Activated CD4-positive, alpha-beta T cell treated with anti-CD3 and anti-CD28 coated beads for 48 hours (primary cell): ENCODE measurements around the gene MYO3B.

ENCODE experiments used
- DNase-seq: peaks from one replicate; pipeline ENCODE4 v3.0.0-alpha.2; 2020

Gene MYO3B

GRCh38 chr2:170237572-170238120 is 59.7 kb downstream of the MYO3B start:
- no peak for DNase-seq

DNA sequence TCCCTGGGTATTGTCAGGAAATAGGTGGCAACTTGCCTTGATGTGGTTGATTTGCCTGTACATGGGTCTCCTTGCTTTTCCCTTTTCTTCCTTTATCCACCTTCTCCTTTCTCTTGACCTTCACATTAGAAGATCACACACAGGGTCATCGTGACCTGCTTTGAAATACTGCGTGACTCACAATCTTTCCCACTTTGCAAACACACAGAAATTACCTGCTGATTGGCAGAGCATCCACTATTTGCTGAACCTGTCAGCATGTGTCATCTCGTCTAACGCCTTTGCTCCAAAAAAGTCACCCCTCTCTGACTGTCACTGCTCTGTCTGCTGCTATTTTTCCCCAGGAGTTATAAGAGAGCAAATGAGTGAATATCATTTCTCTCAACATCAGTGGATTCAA is 60.8 kb downstream of the MYO3B start:
- no peak for DNase-seq

DNA sequence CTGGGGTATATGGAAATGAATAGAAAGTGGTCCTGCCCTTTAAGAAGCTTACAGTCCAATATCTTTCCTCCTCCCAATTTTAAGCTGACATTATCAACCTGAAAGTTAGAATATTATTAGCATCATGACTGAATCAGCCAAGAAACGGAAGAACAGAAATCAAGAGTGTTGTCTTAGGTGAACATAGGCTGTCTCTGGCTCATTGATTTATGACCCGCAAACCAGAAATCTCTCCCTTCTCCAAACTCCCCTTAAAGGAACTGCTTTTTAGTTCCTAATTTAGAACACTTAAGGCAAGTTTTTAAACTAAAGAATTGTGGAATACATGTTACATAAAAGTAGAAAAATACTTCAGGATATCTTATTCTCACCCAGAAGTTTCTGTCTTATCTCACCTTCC is 62.7 kb downstream of the MYO3B start:
- no peak for DNase-seq

- no peak for DNase-seq
Measured at GRCh38 chr2:170241756-170242155, 63.8 kb downstream of the MYO3B start.

GRCh38 chr2:170243118-170243837 is 65.3 kb downstream of the MYO3B start:
- DNase-seq: no peak

- no peak for DNase-seq
Measured at GRCh38 chr2:170243898-170244297, 66.0 kb downstream of the MYO3B start.

DNA sequence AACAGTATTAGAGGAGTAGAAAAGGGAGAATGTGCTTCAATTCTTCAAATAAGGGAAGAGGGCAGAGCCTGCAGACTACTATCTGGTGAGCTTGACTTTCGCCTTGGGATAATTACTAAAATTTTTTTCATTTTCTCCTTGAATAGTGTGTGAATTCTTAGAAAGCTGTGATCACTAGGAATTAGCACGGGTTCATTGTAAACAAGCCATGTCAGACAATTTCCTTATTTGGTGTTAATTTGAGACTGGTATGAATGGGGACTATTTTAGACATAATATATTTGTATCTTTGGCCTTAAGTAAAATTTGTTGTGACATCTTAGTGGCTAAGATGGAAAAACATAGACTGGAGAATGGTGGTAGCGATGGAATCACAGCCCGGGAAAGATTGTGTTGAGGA is 66.6 kb downstream of the MYO3B start:
- DNase-seq: no peak

DNA sequence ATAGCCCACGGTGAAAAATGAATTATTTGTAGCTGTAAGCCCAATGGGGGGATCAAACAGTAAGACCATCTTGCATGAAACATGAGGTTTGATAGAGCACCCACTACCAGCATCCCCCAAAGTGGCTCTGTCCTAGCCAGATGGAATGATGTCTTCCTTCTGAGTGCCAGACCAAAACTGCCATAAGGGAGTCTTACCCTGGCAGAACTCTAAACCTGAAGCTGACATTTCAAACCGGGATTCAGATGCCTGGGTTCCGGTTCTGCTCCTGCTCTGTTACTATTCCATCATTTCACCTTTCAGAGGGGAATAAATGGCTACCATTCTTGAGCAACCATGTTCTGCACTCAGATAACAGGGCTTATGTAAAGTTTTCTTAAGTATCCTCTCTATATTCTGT is 67.4 kb downstream of the MYO3B start:
- no peak for DNase-seq

DNA sequence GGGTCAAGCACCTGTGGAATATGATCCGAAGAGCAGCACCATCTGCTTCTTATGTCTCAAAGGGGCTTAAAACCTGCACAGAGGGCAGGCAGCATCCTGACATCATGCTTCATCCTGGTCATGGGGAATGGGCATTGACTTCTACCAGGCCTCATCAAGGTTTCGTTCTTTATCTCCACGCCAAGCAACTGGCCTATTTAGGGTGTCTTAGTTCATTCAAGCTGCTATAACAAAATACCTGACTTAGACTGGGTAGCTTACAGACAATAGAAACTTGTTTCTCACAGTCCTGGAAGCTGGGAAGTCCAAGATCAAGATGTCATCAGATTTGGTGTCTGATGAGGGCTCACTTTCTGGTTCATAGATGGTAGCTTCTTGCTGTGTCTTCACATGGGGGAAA is 69.4 kb downstream of the MYO3B start:
- DNase-seq: no peak

DNA sequence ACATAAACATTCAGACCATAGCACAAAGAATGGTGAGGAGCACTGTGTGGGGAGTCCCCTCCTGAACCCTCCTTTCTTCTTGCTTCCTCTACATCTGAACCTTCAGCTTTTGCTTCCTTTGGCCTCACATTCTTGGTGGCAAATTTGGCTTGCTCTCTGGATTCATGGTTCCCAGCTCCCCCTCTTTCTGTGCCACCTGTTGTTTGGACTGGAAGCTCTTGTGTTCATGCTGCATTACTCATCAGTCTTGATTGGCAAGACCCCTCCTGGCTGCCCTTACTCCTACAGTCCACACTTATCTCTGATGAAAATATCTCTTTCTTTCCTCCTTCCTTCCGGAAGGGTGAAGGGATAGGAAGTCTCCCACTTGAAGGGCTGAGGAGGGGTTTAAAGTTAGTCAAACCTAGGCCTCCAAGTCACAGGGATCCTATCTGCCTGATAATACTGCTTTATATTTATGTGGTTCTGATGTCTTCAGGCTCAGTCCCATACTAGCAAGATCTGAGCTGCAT is 70.0 kb downstream of the MYO3B start:
- DNase-seq: no peak

DNA sequence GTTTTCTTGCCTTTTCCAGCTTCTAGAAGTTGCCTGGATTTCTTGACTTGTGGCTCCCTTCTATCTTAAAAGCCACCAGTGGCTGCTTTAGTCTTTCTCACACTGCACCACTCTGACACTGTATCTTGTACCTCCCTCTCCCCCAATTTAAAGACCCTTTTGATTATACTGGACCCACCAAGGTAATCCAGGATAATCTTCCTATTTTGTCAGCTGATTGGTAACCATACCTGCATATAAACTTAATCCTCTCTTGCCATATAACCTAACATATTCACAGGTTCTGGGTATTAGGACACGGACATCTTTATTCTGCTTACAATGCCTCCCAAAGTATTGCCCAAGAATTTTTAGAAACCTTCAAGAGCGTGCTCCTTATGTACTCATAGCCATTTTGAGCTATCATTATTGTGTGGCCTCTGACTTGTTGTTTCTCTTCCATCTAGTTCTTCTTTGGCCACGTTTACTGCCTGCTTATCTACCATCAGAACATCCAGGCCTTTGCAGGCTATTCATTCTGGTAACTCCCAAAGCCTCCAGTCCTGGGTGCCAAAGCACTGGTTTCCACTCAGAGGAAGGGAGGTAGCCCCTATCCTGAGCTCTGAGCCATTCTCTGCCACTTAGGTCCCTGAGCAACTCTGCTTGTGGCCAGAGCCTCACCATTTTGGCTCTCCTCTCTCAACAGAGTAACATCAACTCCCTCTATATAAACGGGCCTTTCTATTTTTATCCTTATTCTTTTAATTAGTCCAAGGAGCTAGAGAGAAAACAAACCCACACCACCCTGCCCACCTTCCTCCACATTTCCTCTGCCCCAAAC is 70.8 kb downstream of the MYO3B start:
- no peak for DNase-seq

- no peak for DNase-seq
Measured at GRCh38 chr2:170249761-170250160, 71.8 kb downstream of the MYO3B start.

DNA sequence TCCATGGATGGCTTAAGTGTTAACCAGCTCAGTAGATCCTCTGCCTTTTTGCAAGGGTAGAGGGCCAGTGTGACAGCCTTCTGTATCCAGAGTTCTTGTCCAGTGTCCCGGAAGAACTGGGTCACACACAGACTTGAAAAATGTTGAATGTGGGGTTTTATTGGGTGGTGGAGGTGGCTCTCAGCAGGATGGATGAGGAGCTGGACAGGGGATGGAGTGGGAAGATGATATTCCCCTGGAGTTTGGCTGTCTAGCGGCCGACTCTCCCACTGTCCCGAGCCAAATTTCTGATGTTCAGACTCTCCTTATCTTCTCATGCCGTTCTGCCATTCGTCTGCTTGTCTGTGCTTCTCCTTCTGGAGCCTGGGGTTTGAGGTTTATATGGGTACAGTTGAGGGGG is 72.6 kb downstream of the MYO3B start:
- no peak for DNase-seq

DNA sequence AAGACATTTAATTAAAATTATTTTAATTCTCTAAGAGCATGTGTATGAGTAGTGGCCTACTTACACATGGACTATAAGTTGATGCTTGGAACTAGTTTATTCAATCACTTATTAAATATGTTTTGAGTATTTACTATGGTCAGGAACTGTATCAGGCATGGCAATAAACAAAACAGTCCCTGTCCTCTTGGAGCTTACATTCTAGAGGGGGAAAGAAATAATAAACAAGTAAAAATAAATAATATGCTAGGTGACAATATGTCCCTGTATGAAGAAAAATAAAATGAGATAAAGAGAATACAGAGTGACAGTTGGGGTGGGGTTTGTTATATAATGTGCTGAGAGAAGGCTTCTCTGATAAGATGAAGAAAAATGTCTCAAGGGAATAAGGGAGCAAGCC is 74.5 kb downstream of the MYO3B start:
- DNase-seq: no peak

DNA sequence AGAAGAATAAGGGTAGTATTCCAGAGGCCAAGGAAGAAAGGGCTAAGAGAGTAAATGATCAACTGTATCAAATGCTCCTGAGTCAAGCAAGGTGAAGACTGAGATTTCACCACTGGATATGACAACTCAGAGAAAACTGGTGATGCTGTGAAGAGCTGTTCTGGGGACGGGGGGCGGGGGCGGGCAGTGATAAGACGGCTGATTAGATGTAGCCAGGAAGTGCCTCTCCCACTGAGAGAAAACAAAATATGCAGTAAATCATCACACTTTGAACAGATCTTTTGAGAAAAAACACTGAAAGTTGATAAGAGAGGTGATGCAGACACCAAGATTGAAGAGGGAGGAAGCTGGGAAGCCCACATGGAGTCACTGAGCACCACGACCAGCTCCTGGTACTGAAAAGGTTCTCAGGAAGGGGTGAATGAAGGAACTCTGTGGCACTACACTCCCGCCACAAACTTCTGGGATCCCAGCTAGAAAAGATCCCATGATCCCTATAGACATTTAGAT is 75.8 kb downstream of the MYO3B start:
- no peak for DNase-seq

- no peak for DNase-seq
Measured at GRCh38 chr2:170254293-170254732, 76.4 kb downstream of the MYO3B start.

DNA sequence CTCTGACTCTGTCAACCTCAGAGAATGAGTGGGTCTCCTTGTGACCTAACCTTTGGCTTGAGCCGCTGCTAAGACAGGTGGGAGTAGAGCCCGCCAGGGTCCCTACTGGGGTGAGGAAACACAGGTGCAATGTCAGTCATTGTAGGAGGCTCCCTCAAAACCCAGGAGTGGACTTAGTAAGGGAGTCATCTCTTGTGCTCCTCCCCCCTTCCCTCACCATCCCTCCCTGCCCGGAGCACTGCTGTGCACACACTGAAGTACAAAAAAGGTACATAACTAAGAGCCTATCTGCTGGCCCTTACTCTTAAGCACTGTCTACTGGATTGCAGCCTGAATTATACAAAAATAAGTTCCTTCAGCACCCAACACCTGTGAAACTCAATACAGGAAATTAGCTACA is 77.2 kb downstream of the MYO3B start:
- no peak for DNase-seq

GRCh38 chr2:170255971-170256370 is 78.0 kb downstream of the MYO3B start:
- DNase-seq: no peak

- DNase-seq: no peak
Measured at GRCh38 chr2:170258382-170258781, 80.4 kb downstream of the MYO3B start.

DNA sequence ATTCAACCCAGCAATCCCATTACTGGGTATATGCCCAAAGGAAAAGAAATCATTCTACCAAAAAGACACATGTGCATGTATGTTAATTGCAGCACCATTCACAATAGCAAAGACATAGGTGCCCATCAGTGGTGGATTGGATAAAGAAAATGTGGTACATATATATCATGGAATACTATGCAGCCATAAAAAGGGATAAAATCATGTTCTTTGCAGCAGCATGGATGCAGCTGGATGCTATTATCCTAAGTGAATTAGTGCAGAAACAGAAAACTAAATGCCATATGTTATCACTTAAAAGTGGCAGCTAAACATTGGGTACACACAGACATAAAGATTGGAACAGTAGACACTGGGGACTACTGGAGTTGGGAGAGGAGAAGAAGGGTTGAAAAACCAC is 82.2 kb downstream of the MYO3B start:
- no peak for DNase-seq

DNA sequence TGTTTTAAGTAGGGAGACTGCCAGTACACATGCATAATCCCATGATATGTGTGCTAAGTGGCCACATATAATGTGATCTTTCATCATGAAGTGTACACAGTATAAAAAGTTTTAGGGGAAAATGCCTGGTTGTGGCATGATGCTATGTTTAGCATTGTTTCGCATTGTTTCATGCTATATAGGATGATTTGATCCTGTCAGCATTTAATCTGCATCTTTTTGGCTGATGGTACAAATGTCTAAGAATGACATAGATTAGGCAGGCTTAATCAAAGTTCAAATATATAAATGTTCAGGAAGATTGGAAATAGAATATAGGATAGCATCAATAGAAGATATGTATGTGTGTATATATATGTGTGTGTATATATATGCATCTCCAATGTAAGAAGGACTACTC is 83.6 kb downstream of the MYO3B start:
- DNase-seq: no peak

DNA sequence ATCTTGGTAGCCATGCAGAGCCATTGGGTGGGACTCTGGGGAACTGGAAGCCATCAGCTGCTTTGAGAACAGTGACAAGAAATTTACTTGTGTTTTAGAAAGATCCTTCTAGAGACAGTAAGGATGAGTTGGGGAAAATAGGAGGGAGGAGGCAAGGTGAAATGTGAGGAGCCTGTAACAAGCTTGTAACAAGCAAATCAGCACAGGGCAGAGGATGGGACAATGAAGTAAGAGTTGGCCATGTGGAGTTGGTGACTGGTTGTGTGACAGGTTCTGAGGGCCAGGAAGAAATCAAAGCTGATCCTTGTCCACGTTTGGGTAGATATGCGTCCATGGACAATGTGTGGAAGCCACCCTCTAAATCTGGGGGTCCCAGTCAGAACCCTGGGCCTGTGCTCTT is 84.4 kb downstream of the MYO3B start:
- no peak for DNase-seq

DNA sequence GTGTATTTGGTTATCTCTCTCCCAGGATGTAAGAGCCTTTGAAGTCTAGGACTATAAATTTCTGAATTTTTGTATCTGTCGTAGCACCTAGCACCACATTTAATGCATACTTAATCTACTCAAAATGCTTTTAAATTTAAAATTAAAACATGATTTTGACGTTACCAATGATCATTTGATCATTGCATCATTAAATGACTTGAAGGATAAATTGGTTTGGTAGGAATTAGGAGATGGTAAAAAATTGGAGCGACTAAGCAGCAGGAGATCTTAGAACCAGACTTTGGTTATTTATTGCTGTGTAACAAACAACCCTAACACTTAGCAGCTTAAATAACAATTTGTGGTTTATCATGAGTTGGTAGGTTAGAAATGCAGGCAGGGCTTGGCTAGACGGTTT is 84.9 kb downstream of the MYO3B start:
- no peak for DNase-seq
